ENCODE data around the gene NVL.
"Not testable (repeated sequence)": the region's sequence is repeated elsewhere in the genome, so short reads cannot be mapped to it uniquely, and the experiment has no call there.

The NVL gene

GRCh38 chr1:224226849-224227502 lies 103.0 kb downstream of the NVL start:
- no peak for DNase-seq

GRCh38 chr1:224223819-224224714 lies 105.9 kb downstream of the NVL start:
- no peak for DNase-seq

- DNase-seq: no peak
Measured at GRCh38 chr1:224219612-224220059, 110.3 kb downstream of the NVL start.

GRCh38 chr1:224219011-224219611 lies 110.9 kb downstream of the NVL start:
- no peak for DNase-seq

GRCh38 chr1:224217655-224218623 lies 112.0 kb downstream of the NVL start:
- DNase-seq: no peak

- no peak for DNase-seq
Measured at GRCh38 chr1:224216382-224216781, 113.6 kb downstream of the NVL start.

- no peak for DNase-seq
Measured at GRCh38 chr1:224213438-224214119, 116.4 kb downstream of the NVL start.

GRCh38 chr1:224212618-224213061 lies 117.3 kb downstream of the NVL start:
- DNase-seq: no peak

GRCh38 chr1:224211206-224211962 lies 118.6 kb downstream of the NVL start:
- DNase-seq: no peak

- not testable (repeated sequence) for DNase-seq
Measured at GRCh38 chr1:224205931-224206538, 123.9 kb downstream of the NVL start.

GRCh38 chr1:224205438-224205840 lies 124.5 kb downstream of the NVL start:
- peak; percentile 21 to 57 for DNase-seq

GRCh38 chr1:224203243-224204016 lies 126.5 kb downstream of the NVL start:
- DNase-seq: peak in 1 of 2 donors; percentile 51

GRCh38 chr1:224201853-224202252 lies 128.1 kb downstream of the NVL start:
- no peak for DNase-seq

- DNase-seq: no peak
Measured at GRCh38 chr1:224201383-224201782, 128.6 kb downstream of the NVL start.

- DNase-seq: no peak
Measured at GRCh38 chr1:224199679-224200078, 130.3 kb downstream of the NVL start.

- DNase-seq: no peak
Measured at GRCh38 chr1:224198572-224198971, 131.4 kb downstream of the NVL start.

- no peak for DNase-seq
Measured at GRCh38 chr1:224196813-224197600, 133.0 kb downstream of the NVL start.

GRCh38 chr1:224193319-224193966 lies 136.5 kb downstream of the NVL start:
- DNase-seq: no peak
